Mesenchymal stem cell (in vitro differentiated cells and primary cell): ENCODE results near the gene SKAP1.
A peak's percentile ranks its signal among the peaks of the same experiment; 100 is the strongest.

Experiments used
- DNase-seq: peaks from one replicate; pipeline ENCODE4 v3.0.0-alpha.2; 2013
- H2AFZ ChIP-seq: one replicate; pipeline ENCODE4 v1.6.1; 2013; ENCODE audit warnings: low read depth, mild to moderate bottlenecking, control low read depth, inconsistent platforms, low read length, moderate library complexity
- H2AK5ac ChIP-seq: 2 replicates; pipeline ENCODE4 v1.6.1; 2013; ENCODE audit warnings: low read length, moderate library complexity, mild to moderate bottlenecking, inconsistent platforms; ENCODE audit not compliant: severe bottlenecking
- H2BK120ac ChIP-seq: one replicate; pipeline ENCODE4 v1.6.1; 2013; ENCODE audit warnings: low read depth, mild to moderate bottlenecking, inconsistent platforms, low read length, moderate library complexity
- H2BK12ac ChIP-seq, 2 experiments: one replicate each; pipeline ENCODE4 v1.6.1; 2013; ENCODE audit warnings: inconsistent platforms in 2 of 2, low read length in 2 of 2, mild to moderate bottlenecking in 2 of 2, moderate library complexity in 2 of 2, control low read depth in 1 of 2
- H2BK15ac ChIP-seq: one replicate; pipeline ENCODE4 v1.6.1; 2013; ENCODE audit warnings: mild to moderate bottlenecking, low read depth, inconsistent platforms; ENCODE audit not compliant: poor library complexity, severe bottlenecking
- H2BK5ac ChIP-seq: 2 replicates; pipeline ENCODE4 v1.6.1; 2013; ENCODE audit warnings: low read depth, mild to moderate bottlenecking, low read length, control low read depth, inconsistent platforms; ENCODE audit not compliant: poor library complexity, severe bottlenecking
- H3K14ac ChIP-seq, 2 experiments: one replicate each; pipeline ENCODE4 v1.6.1; 2013; ENCODE audit warnings: inconsistent platforms in 2 of 2, low read length in 2 of 2, control low read depth in 1 of 2, mild to moderate bottlenecking in 1 of 2, moderate library complexity in 1 of 2
- H3K18ac ChIP-seq, 2 experiments: one replicate each; pipeline ENCODE4 v1.6.1; 2013; ENCODE audit warnings: inconsistent platforms in 2 of 2, low read length in 2 of 2, control low read depth in 1 of 2, low read depth in 1 of 2, mild to moderate bottlenecking in 1 of 2
- H3K23ac ChIP-seq, 2 experiments: one replicate each; pipeline ENCODE4 v1.6.1; 2013; ENCODE audit warnings: inconsistent platforms in 2 of 2, low read length in 2 of 2, mild to moderate bottlenecking in 2 of 2, moderate library complexity in 2 of 2, control low read depth in 1 of 2
- H3K27ac ChIP-seq: 2 replicates; pipeline ENCODE4 v1.5.1; 2013; ENCODE audit warnings: mild to moderate bottlenecking, moderate library complexity, low read length, control low read depth, inconsistent platforms; ENCODE audit not compliant: poor library complexity, severe bottlenecking
- H3K27me3 ChIP-seq, 2 experiments: 2 replicates each; pipeline versions ENCODE4 v1.6.1 to v1.7.0; 2013; ENCODE audit warnings: low read length in 2 of 2, mild to moderate bottlenecking in 2 of 2, moderate library complexity in 2 of 2, control low read depth in 1 of 2, inconsistent platforms in 1 of 2; ENCODE audit not compliant: control insufficient read depth in 1 of 2, insufficient read depth in 1 of 2
- H3K36me3 ChIP-seq, 2 experiments: 2 replicates each; pipeline versions ENCODE4 v1.6.1 to v1.7.0; 2013; ENCODE audit warnings: low read length in 2 of 2, control low read depth in 1 of 2, inconsistent platforms in 1 of 2, low read depth in 1 of 2, mild to moderate bottlenecking in 1 of 2; ENCODE audit not compliant: insufficient read depth in 2 of 2, control insufficient read depth in 1 of 2
- H3K4ac ChIP-seq, 2 experiments: one replicate each; pipeline ENCODE4 v1.6.1; 2013; ENCODE audit warnings: inconsistent platforms in 2 of 2, low read length in 2 of 2, mild to moderate bottlenecking in 2 of 2, moderate library complexity in 2 of 2, control low read depth in 1 of 2, low read depth in 1 of 2
- H3K4me1 ChIP-seq: 2 replicates; pipeline ENCODE4 v1.6.1; 2013; ENCODE audit warnings: low read depth, low read length, control low read depth; ENCODE audit not compliant: control insufficient read depth, insufficient read depth
- H3K4me2 ChIP-seq: 2 replicates; pipeline ENCODE4 v1.6.1; 2013; ENCODE audit warnings: low read length, mild to moderate bottlenecking, inconsistent platforms; ENCODE audit not compliant: poor library complexity, severe bottlenecking
- H3K4me3 ChIP-seq, 2 experiments: 2 replicates each; pipeline versions ENCODE4 v1.5.1 to v1.7.0; 2013; ENCODE audit warnings: low read length in 2 of 2, mild to moderate bottlenecking in 2 of 2, control low read depth in 1 of 2, low read depth in 1 of 2; ENCODE audit not compliant: insufficient read depth in 1 of 2
- H3K79me1 ChIP-seq: replicated peaks from 2 replicates; pipeline ENCODE4 v1.6.1; 2013; ENCODE audit warnings: mild to moderate bottlenecking, control low read depth, low read length, inconsistent platforms; ENCODE audit not compliant: poor library complexity, severe bottlenecking
- H3K9ac ChIP-seq: 2 replicates; pipeline ENCODE4 v1.7.0; 2013; ENCODE audit warnings: mild to moderate bottlenecking, low read length, moderate library complexity
- H3K9me3 ChIP-seq: 2 replicates; pipeline ENCODE4 v1.7.0; 2013; ENCODE audit warnings: mild to moderate bottlenecking, low read length; ENCODE audit not compliant: control insufficient read depth
- H4K8ac ChIP-seq: one replicate; pipeline ENCODE4 v1.6.1; 2013; ENCODE audit warnings: inconsistent platforms, mild to moderate bottlenecking, low read length, moderate library complexity
- H4K91ac ChIP-seq: one replicate; pipeline ENCODE4 v1.6.1; 2013; ENCODE audit warnings: mild to moderate bottlenecking, low read length, inconsistent platforms

SKAP1 gene

GRCh38 chr17:48351911-48352332 is 78.1 kb downstream of the SKAP1 start:
- Histone ChIP-seq H2AK5ac (no peak overlapping the region), H3K14ac (no peak overlapping the region)

GRCh38 chr17:48348352-48348751 is 81.7 kb downstream of the SKAP1 start:
- no peak overlapping the region for H3K27ac ChIP-seq
- no peak overlapping the region for H2AK5ac ChIP-seq
- H2AFZ ChIP-seq: no peak overlapping the region
- H3K23ac ChIP-seq: no peak overlapping the region
- H2BK5ac ChIP-seq: no peak overlapping the region
- H4K8ac ChIP-seq: no peak overlapping the region
- no peak overlapping the region for H3K14ac ChIP-seq
- no peaks in the 10 kb centered on the region for H3K79me1 ChIP-seq
- H3K18ac ChIP-seq: no peak overlapping the region
- no peak overlapping the region for H3K4me3 ChIP-seq
- no peak overlapping the region for H3K9ac ChIP-seq
- peaks cover 0 to 5% of the 10 kb centered on the region in 2 experiments for H3K27me3 ChIP-seq
- no peaks in the 10 kb centered on the region for H3K36me3 ChIP-seq
- no peak overlapping the region for H2BK15ac ChIP-seq
- H3K4me1 ChIP-seq: no peaks in the 10 kb centered on the region
- no peak for DNase-seq
- no peaks in the 10 kb centered on the region for H3K9me3 ChIP-seq
- no peak overlapping the region for H2BK120ac ChIP-seq
- H3K4me2 ChIP-seq: no peak overlapping the region
- no peak overlapping the region for H3K4ac ChIP-seq
- no peak overlapping the region for H2BK12ac ChIP-seq
- H4K91ac ChIP-seq: no peak overlapping the region

More at GRCh38 chr17:48351911-48352332, 78.1 kb downstream of the SKAP1 start:
- H3K4me3 ChIP-seq: no peak overlapping the region
- H2BK120ac ChIP-seq: no peak overlapping the region
- H3K9ac ChIP-seq: no peak overlapping the region
- H4K91ac ChIP-seq: no peak overlapping the region
- no peak overlapping the region for H3K23ac ChIP-seq
- H3K27ac ChIP-seq: no peak overlapping the region
- no peaks in the 10 kb centered on the region for H3K36me3 ChIP-seq
- no peak overlapping the region for H3K18ac ChIP-seq
- no peak overlapping the region for H2BK12ac ChIP-seq
- no peak overlapping the region for H3K4ac ChIP-seq
- no peak overlapping the region for H2BK15ac ChIP-seq
- no peaks in the 10 kb centered on the region for H3K9me3 ChIP-seq
- H3K27me3 ChIP-seq: peaks cover 0 to 5% of the 10 kb centered on the region in 2 experiments
- no peak overlapping the region for H2AFZ ChIP-seq
- H3K79me1 ChIP-seq: no peaks in the 10 kb centered on the region
- DNase-seq: peak; percentile 73
- H3K4me2 ChIP-seq: no peak overlapping the region
- H3K4me1 ChIP-seq: no peaks in the 10 kb centered on the region
- no peak overlapping the region for H4K8ac ChIP-seq
- H2BK5ac ChIP-seq: no peak overlapping the region

GRCh38 chr17:48347177-48347576 is 82.8 kb downstream of the SKAP1 start:
- H3K14ac ChIP-seq: no peak overlapping the region
- H3K4me1 ChIP-seq: no peaks in the 10 kb centered on the region
- no peak overlapping the region for H2BK12ac ChIP-seq
- H2AK5ac ChIP-seq: no peak overlapping the region
- no peak overlapping the region for H3K23ac ChIP-seq
- H3K36me3 ChIP-seq: no peaks in the 10 kb centered on the region
- no peaks in the 10 kb centered on the region for H3K79me1 ChIP-seq
- H3K9ac ChIP-seq: no peak overlapping the region
- H2BK120ac ChIP-seq: no peak overlapping the region
- no peak overlapping the region for H3K18ac ChIP-seq
- H3K4me2 ChIP-seq: no peak overlapping the region
- H3K9me3 ChIP-seq: no peaks in the 10 kb centered on the region
- no peak overlapping the region for H4K8ac ChIP-seq
- DNase-seq: no peak
- no peak overlapping the region for H3K27ac ChIP-seq
- no peak overlapping the region for H2AFZ ChIP-seq
- no peak overlapping the region for H3K4me3 ChIP-seq
- H2BK15ac ChIP-seq: no peak overlapping the region
- H3K27me3 ChIP-seq: peaks cover 0 to 5% of the 10 kb centered on the region in 2 experiments
- no peak overlapping the region for H2BK5ac ChIP-seq
- no peak overlapping the region for H4K91ac ChIP-seq
- H3K4ac ChIP-seq: no peak overlapping the region

- Histone ChIP-seq H4K8ac (no peak overlapping the region), H3K18ac (no peak overlapping the region), H2BK15ac (no peak overlapping the region), H2BK120ac (no peak overlapping the region), H3K79me1 (no peaks in the 10 kb centered on the region), H3K9me3 (no peaks in the 10 kb centered on the region), H3K4me2 (no peak overlapping the region), H2AK5ac (no peak overlapping the region), H3K14ac (no peak overlapping the region), H3K36me3 (no peaks in the 10 kb centered on the region), H2BK12ac (no peak overlapping the region), H2AFZ (no peak overlapping the region), H3K4ac (no peak overlapping the region), H3K23ac (no peak overlapping the region), H4K91ac (no peak overlapping the region), H2BK5ac (no peak overlapping the region), H3K9ac (no peak overlapping the region), H3K4me1 (no peaks in the 10 kb centered on the region), H3K27me3 (peaks cover 0 to 5% of the 10 kb centered on the region in 2 experiments), H3K27ac (no peak overlapping the region), H3K4me3 (no peak overlapping the region)
- DNase-seq: no peak
These were observed 85.8 kb downstream of the SKAP1 start for GRCh38 chr17:48344251-48344650.
